Measurements from ENCODE around the gene FRMD4A.

The FRMD4A gene
- 1.7 to 2.5 (median 2.0) reads per million in 3 donors for total RNA-seq

DNA sequence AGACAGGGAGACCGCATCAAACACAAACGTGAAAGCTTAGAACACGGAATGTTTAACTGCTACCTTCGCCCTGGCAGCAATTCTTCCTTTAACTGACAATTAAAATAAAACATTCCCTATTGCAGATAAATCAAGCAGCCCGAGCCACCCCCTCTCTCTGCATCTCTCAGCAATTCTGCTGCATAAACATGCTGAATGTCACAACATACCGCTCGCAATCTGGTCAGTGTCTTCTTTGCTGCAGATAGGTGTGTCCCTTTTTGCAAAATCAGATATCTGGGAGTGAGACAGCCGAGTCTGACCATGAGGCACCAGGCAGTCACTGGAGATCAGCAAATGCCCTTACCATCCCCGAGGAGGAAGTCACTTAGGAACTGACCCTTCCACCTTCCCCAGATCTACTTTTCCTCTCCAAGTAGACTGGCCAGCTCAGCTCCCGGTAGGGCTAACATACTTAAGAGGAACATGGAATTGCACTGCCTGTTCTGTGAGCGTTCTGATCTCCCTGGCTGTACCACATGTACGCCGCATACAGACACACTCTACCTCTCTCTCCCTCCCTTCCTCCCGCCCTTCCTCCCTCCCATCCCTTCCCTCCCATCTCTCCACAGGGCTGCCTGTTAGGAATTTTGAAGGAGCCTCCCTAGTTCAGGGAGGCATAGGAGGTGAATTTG is at the start of gene FRMD4A:
Gene FRMD4A, minus strand, starts transcription at position 537 of the 674 bp plus-strand sequence.
- Histone ChIP-seq H3K9me3 (ENCODE audit: control insufficient read depth, low read length) (no peaks in the 10 kb centered on the region), H3K27me3 (replicated peaks; ENCODE audit: control insufficient read depth, insufficient read depth, low read length, poor library complexity, severe bottlenecking) (peaks cover 11% of the 10 kb centered on the region), H3K36me3 (ENCODE audit: control insufficient read depth, insufficient read depth, low read length) (no peaks in the 10 kb centered on the region), H3K4me1 (ENCODE audit: control insufficient read depth, insufficient read depth, low read length, poor library complexity, severe bottlenecking) (no peaks in the 10 kb centered on the region), H3K27ac (ENCODE audit: insufficient read depth, low read length, poor library complexity, severe bottlenecking) (no peak within 1 kb of the TSS), H3K4me3 (ENCODE audit: insufficient read depth, low read depth, low read length, poor library complexity, severe bottlenecking) (no peak within 1 kb of the TSS)
- no peak for DNase-seq

DNA sequence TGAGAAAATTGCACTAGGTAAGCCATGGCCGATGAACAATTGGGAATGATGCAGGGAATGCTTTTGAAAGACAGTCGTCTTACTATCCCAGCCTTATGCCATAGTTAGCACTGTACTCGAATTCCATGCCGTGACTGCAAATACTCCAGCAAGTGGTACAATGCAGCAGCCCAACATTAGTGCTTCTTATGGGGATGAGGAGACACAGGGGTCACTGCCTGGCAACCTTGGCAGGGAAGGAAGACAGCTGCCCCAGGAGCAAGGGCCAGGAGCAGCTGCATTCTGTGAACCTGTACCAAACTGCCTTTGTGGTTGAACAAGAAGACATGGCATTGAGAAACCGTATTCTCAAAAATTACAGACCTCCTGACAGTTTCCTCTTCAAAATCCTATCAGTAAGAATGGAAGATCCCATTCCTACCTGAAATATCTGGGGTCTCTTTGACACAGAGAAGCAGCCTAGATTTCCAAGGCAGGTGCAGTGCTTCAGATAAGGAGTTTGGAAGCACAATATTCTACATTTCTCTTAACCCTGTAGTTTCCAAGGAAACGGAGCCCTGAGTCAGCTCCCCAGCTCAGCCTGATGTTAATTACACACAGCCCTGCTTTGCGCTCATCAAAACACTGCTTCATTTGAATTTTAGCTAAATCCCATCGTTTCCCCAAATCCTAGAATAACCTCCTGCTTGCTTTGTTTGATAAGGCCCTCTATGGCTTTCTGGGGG is 49.0 kb upstream of the FRMD4A start:
- DNase-seq, result no peak
- Histone ChIP-seq H3K4me3 (ENCODE audit: insufficient read depth, low read depth, low read length, poor library complexity, severe bottlenecking) (no peak overlapping the region), H3K9me3 (ENCODE audit: control insufficient read depth, low read length) (no peaks in the 10 kb centered on the region), H3K27ac (ENCODE audit: insufficient read depth, low read length, poor library complexity, severe bottlenecking) (no peak overlapping the region), H3K4me1 (ENCODE audit: control insufficient read depth, insufficient read depth, low read length, poor library complexity, severe bottlenecking) (no peaks in the 10 kb centered on the region), H3K36me3 (ENCODE audit: control insufficient read depth, insufficient read depth, low read length) (no peaks in the 10 kb centered on the region), H3K27me3 (replicated peaks; ENCODE audit: control insufficient read depth, insufficient read depth, low read length, poor library complexity, severe bottlenecking) (no peaks in the 10 kb centered on the region)

GRCh38 chr10:14378387-14378960 is 47.8 kb upstream of the FRMD4A start:
- no peak for DNase-seq
- Histone ChIP-seq H3K4me1 (ENCODE audit: control insufficient read depth, insufficient read depth, low read length, poor library complexity, severe bottlenecking) (no peaks in the 10 kb centered on the region), H3K27me3 (replicated peaks; ENCODE audit: control insufficient read depth, insufficient read depth, low read length, poor library complexity, severe bottlenecking) (no peaks in the 10 kb centered on the region), H3K36me3 (ENCODE audit: control insufficient read depth, insufficient read depth, low read length) (no peaks in the 10 kb centered on the region), H3K27ac (ENCODE audit: insufficient read depth, low read length, poor library complexity, severe bottlenecking) (no peak overlapping the region), H3K4me3 (ENCODE audit: insufficient read depth, low read depth, low read length, poor library complexity, severe bottlenecking) (no peak overlapping the region), H3K9me3 (ENCODE audit: control insufficient read depth, low read length) (no peaks in the 10 kb centered on the region)

DNA sequence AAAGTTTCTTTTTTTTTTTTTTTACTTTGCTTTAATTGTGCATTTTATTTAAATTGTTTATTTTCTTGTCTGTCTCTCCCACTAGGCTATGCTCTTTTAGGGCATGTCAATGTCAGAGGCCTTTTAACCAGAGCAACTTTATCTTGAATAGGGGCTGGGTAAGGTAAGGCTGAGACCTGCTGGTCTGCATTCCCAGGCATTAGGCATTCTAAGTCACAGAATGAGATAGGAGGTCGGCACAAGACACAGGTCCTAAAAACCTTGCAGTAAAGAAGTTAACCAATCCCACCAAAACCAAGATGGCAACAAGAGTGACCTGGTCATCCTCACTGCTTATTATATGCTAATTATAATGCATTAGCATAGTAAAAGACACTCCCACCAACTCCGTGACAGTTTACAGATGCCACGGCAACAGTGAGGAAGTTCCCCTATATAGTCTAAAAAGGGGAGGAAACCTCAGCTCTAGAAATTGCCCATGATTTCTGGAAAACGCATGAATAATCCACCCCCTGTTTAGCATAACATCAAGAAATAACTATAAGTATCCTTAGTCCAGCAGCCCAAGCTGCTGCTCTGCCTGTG is 47.0 kb upstream of the FRMD4A start:
- H3K4me1 ChIP-seq (ENCODE audit: control insufficient read depth, insufficient read depth, low read length, poor library complexity, severe bottlenecking), result no peaks in the 10 kb centered on the region
- H3K27ac ChIP-seq (ENCODE audit: insufficient read depth, low read length, poor library complexity, severe bottlenecking), result no peak overlapping the region
- no peak overlapping the region for H3K4me3 ChIP-seq (ENCODE audit: insufficient read depth, low read depth, low read length, poor library complexity, severe bottlenecking)
- H3K27me3 ChIP-seq (replicated peaks; ENCODE audit: control insufficient read depth, insufficient read depth, low read length, poor library complexity, severe bottlenecking), result no peaks in the 10 kb centered on the region
- no peaks in the 10 kb centered on the region for H3K36me3 ChIP-seq (ENCODE audit: control insufficient read depth, insufficient read depth, low read length)
- no peak for DNase-seq
- H3K9me3 ChIP-seq (ENCODE audit: control insufficient read depth, low read length), result no peaks in the 10 kb centered on the region

GRCh38 chr10:14374745-14375445 is 44.2 kb upstream of the FRMD4A start:
- H3K27ac ChIP-seq (ENCODE audit: insufficient read depth, low read length, poor library complexity, severe bottlenecking), result no peak overlapping the region
- no peaks in the 10 kb centered on the region for H3K27me3 ChIP-seq (replicated peaks; ENCODE audit: control insufficient read depth, insufficient read depth, low read length, poor library complexity, severe bottlenecking)
- no peaks in the 10 kb centered on the region for H3K4me1 ChIP-seq (ENCODE audit: control insufficient read depth, insufficient read depth, low read length, poor library complexity, severe bottlenecking)
- no peaks in the 10 kb centered on the region for H3K36me3 ChIP-seq (ENCODE audit: control insufficient read depth, insufficient read depth, low read length)
- no peak overlapping the region for H3K4me3 ChIP-seq (ENCODE audit: insufficient read depth, low read depth, low read length, poor library complexity, severe bottlenecking)
- DNase-seq, result no peak
- no peaks in the 10 kb centered on the region for H3K9me3 ChIP-seq (ENCODE audit: control insufficient read depth, low read length)

DNA sequence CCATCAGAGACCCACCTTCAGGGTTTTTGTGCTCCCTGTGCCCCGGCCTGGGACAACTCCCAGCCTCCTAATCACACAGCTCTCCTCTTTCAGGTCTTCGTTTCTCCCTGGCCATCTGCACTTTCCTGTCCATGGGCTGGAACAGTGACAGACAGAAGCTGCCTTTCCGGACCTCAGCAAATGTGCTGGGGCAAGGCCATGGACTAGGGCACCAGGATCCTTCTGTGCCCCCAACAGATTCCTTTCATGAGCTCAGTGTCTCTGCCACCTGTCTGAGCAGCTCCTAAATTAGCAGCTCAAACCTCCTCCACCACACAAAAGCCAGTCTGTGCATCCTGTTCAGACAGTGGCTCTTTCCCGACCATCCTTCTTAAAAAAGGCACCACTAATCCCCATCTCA is 41.9 kb upstream of the FRMD4A start:
- Histone ChIP-seq H3K36me3 (ENCODE audit: control insufficient read depth, insufficient read depth, low read length) (no peaks in the 10 kb centered on the region), H3K4me1 (ENCODE audit: control insufficient read depth, insufficient read depth, low read length, poor library complexity, severe bottlenecking) (no peaks in the 10 kb centered on the region), H3K27me3 (replicated peaks; ENCODE audit: control insufficient read depth, insufficient read depth, low read length, poor library complexity, severe bottlenecking) (no peaks in the 10 kb centered on the region), H3K4me3 (ENCODE audit: insufficient read depth, low read depth, low read length, poor library complexity, severe bottlenecking) (no peak overlapping the region), H3K27ac (ENCODE audit: insufficient read depth, low read length, poor library complexity, severe bottlenecking) (no peak overlapping the region), H3K9me3 (ENCODE audit: control insufficient read depth, low read length) (no peaks in the 10 kb centered on the region)
- DNase-seq, result no peak

DNA sequence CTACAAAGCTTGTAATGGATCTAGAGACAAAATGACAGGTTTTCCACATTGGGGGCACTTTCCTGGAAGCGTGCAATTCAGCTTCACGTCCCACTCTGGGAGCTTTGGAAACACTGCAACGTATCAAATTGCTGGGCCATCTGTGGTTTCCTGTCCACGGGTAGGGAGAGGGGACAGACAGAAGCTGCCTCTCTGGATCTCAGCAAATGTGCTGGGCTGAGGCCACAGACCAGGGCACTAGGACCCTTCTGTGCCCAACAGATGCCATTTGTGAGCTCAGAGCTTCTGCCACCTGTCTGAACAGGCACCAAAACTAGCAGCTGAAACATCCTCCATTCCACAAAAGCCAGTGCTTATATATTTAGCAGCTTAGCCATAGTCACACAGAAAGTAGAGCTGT is 40.9 kb upstream of the FRMD4A start:
- Histone ChIP-seq H3K4me1 (ENCODE audit: control insufficient read depth, insufficient read depth, low read length, poor library complexity, severe bottlenecking) (no peaks in the 10 kb centered on the region), H3K36me3 (ENCODE audit: control insufficient read depth, insufficient read depth, low read length) (no peaks in the 10 kb centered on the region), H3K27me3 (replicated peaks; ENCODE audit: control insufficient read depth, insufficient read depth, low read length, poor library complexity, severe bottlenecking) (no peaks in the 10 kb centered on the region), H3K27ac (ENCODE audit: insufficient read depth, low read length, poor library complexity, severe bottlenecking) (no peak overlapping the region), H3K9me3 (ENCODE audit: control insufficient read depth, low read length) (no peaks in the 10 kb centered on the region), H3K4me3 (ENCODE audit: insufficient read depth, low read depth, low read length, poor library complexity, severe bottlenecking) (no peak overlapping the region)
- DNase-seq, result no peak

- H3K27ac ChIP-seq (ENCODE audit: insufficient read depth, low read length, poor library complexity, severe bottlenecking), result no peak overlapping the region
- no peaks in the 10 kb centered on the region for H3K36me3 ChIP-seq (ENCODE audit: control insufficient read depth, insufficient read depth, low read length)
- no peaks in the 10 kb centered on the region for H3K9me3 ChIP-seq (ENCODE audit: control insufficient read depth, low read length)
- H3K27me3 ChIP-seq (replicated peaks; ENCODE audit: control insufficient read depth, insufficient read depth, low read length, poor library complexity, severe bottlenecking), result no peaks in the 10 kb centered on the region
- no peak for DNase-seq
- H3K4me3 ChIP-seq (ENCODE audit: insufficient read depth, low read depth, low read length, poor library complexity, severe bottlenecking), result no peak overlapping the region
- no peaks in the 10 kb centered on the region for H3K4me1 ChIP-seq (ENCODE audit: control insufficient read depth, insufficient read depth, low read length, poor library complexity, severe bottlenecking)
These were observed 40.2 kb upstream of the FRMD4A start for GRCh38 chr10:14370894-14371293.

DNA sequence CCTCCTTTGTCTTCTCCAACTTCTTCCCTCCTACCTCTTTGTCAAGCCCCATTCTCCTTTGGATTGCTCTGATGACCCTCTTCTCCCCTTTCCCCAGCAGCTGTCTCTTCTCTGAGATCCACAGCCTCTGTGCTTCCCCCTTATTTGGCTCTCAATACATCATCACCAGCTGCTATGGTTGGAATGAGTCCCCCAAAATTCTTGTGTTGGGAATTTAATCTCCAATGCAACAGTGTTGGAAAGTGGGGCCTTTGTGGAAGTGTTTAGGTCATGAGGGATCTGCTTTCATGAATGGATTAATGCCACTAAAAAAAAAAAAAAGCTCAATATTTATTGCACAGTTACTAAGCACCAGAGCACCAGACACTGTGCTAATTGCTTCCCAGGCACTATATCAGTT is 39.2 kb upstream of the FRMD4A start:
- no peaks in the 10 kb centered on the region for H3K27me3 ChIP-seq (replicated peaks; ENCODE audit: control insufficient read depth, insufficient read depth, low read length, poor library complexity, severe bottlenecking)
- no peaks in the 10 kb centered on the region for H3K9me3 ChIP-seq (ENCODE audit: control insufficient read depth, low read length)
- H3K4me3 ChIP-seq (ENCODE audit: insufficient read depth, low read depth, low read length, poor library complexity, severe bottlenecking), result no peak overlapping the region
- H3K4me1 ChIP-seq (ENCODE audit: control insufficient read depth, insufficient read depth, low read length, poor library complexity, severe bottlenecking), result no peaks in the 10 kb centered on the region
- H3K27ac ChIP-seq (ENCODE audit: insufficient read depth, low read length, poor library complexity, severe bottlenecking), result no peak overlapping the region
- H3K36me3 ChIP-seq (ENCODE audit: control insufficient read depth, insufficient read depth, low read length), result no peaks in the 10 kb centered on the region
- no peak for DNase-seq

All from effector memory CD4-positive, alpha-beta T cell (primary cell).